ENCODE data around the gene MEIS3. TPM values are rescaled to one million over a fixed set of nuclear protein-coding genes. Genes with fewer than 3 reads are reported as not detected.

The MEIS3 gene
- total RNA-seq, 6 experiments from 2014 or later = 34.1 to 50.3 (median 46.3) TPM

DNA sequence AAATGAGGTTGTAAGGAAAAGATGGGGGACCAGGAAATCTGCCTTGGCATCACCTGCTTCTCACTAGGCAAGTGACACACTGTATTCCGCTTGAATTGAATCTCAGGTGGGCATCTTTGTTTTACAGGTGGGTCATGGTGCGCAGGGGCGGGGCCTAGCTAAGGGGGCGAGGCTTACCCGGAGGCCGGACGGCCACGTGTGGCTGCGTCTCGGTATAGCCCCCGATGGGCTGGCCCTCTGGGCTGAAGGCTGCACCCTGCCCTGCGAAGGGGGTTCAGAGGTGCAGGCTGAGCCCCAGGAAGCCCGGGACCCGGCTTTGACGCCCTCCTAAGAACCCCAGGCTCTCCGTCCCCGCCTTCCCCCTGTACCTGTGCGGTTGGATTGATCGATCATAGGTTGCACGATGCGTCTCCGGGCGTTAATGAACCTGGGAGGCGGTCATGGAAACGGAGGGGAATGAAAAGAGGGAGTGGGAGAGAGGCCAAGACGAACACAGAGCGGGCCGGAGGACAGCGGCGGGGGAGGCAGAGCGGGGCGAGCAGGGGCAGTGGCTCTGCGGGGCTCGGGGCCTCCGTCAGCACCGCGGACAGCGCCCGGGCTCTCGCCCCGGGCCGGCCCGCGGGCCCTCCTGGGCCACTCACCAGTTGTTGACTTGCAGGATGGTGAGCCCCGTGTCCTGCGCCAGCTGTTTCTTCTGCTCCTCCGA is 12.5 kb downstream of the MEIS3 start:
- H3K36me3 Mint-ChIP-seq (ENCODE audit: low read depth) = peaks cover 24% of the 10 kb centered on the region
- TF ChIP-seq, protein P1, sequence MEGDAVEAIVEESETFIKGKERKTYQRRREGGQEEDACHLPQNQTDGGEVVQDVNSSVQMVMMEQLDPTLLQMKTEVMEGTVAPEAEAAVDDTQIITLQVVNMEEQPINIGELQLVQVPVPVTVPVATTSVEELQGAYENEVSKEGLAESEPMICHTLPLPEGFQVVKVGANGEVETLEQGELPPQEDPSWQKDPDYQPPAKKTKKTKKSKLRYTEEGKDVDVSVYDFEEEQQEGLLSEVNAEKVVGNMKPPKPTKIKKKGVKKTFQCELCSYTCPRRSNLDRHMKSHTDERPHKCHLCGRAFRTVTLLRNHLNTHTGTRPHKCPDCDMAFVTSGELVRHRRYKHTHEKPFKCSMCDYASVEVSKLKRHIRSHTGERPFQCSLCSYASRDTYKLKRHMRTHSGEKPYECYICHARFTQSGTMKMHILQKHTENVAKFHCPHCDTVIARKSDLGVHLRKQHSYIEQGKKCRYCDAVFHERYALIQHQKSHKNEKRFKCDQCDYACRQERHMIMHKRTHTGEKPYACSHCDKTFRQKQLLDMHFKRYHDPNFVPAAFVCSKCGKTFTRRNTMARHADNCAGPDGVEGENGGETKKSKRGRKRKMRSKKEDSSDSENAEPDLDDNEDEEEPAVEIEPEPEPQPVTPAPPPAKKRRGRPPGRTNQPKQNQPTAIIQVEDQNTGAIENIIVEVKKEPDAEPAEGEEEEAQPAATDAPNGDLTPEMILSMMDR (IDR thresholded peaks at IDR 0.05) = no peak
- H3K9me3 Mint-ChIP-seq = no peaks in the 10 kb centered on the region
- DNase-seq = no peak
- no peaks in the 10 kb centered on the region; the same call in 1 of the 2 replicates for H3K4me1 Mint-ChIP-seq (ENCODE audit: low read depth)
- peaks cover 9% of the 10 kb centered on the region for H3K27me3 Mint-ChIP-seq (ENCODE audit: insufficient read depth)
- no peak overlapping the region for H3K4me3 Mint-ChIP-seq
- no peak overlapping the region for H3K27ac Mint-ChIP-seq

DNA sequence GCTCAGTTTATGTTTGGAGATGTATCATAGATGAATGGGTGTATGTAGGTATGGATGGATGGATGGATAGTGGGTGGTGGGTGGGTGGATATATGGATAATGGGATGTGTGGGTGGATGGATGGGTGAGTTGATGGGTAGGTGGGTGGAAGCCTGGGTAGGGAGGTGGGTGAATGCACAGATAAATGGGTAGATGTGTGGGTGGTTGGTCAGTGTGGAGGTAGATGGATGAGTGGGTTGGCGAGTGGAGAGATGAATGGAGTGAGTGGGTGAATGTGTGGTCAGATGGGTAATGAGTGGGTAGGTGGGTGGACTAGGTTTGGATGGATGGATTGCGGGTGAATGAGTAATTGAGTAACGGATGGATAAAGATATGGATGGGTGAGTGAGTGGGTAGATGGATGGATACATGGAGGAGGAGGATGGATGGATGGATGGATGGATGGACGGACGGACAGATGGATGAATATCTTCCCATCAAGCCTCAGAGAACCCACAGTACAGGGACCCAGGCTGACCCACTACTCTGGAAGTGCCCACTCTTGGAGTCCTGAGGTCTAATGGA is 13.4 kb downstream of the MEIS3 start:
- Mint-ChIP-seq H3K27me3 (ENCODE audit: insufficient read depth) (peaks cover 9% of the 10 kb centered on the region), H3K9me3 (no peaks in the 10 kb centered on the region), H3K4me3 (no peak overlapping the region), H3K36me3 (ENCODE audit: low read depth) (peaks cover 24% of the 10 kb centered on the region), H3K27ac (no peak overlapping the region), H3K4me1 (ENCODE audit: low read depth) (no peaks in the 10 kb centered on the region; the same call in 1 of the 2 replicates)
- TF ChIP-seq, protein P1 (IDR thresholded peaks at IDR 0.05) = no peak
- DNase-seq = no peak

DNA sequence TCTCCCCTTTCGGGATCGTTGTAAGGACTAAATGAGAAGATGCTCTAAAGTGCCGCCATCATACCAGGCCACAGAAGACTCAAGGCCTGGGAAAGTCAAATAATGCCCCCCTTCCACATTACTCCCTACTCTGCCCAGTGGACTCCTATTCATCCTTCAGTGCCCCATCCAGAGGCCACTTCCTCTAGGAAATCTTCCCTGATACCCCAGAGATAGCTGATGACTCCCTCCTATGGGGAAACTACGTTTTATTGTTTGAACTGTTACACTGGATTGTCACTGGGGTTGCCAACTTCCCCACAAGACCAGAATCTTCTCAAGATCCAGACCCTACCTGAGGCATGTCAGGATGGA is 14.2 kb downstream of the MEIS3 start:
- H3K36me3 Mint-ChIP-seq (ENCODE audit: low read depth) = peaks cover 24% of the 10 kb centered on the region
- H3K4me1 Mint-ChIP-seq (ENCODE audit: low read depth) = no peaks in the 10 kb centered on the region; the same call in 1 of the 2 replicates
- TF ChIP-seq, protein P1 (IDR thresholded peaks at IDR 0.05) = no peak
- DNase-seq = no peak
- no peak overlapping the region for H3K4me3 Mint-ChIP-seq
- peaks cover 7% of the 10 kb centered on the region for H3K27me3 Mint-ChIP-seq (ENCODE audit: insufficient read depth)
- no peaks in the 10 kb centered on the region for H3K9me3 Mint-ChIP-seq
- H3K27ac Mint-ChIP-seq = no peak overlapping the region

DNA sequence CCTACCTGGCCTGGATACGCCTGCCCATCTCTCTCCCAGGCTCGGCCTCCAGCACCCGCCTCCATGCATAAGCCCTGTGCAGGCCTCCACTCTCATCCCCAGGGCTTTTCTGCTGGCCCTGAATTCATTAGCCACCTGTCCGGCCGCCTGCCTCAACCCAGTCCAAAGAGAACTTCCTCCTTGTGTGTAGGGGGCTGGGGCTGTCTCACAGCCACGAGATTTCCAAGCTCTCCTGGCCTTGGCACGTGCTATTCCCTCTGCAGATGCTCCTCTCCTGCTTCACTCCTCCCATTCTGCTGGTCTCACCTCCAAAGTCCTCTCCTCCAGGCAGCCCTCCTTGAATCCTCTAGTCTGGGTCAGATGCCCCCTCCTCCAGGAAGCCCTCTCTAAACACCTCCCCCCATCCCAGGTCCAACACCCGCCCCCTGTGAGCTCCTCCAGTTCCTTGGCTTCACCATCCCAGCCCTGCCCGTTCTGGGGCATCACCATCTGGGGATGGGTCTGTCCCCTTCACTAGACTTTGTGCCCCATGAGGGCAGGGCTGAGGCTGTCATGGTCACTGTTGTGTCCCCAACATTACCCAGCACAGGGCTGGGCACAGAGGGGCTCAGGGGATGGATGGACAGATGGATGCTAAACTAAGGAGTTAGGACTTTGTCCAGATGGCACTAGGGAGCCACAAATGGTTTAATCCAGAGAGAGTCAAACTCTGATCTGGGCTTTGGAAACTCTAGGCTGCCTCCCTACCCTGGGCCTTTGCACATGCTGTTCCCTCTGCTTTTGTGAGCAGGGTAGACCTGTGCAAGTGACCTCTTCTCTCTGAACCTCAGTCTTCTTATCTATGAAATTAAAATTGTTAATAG is 14.8 kb downstream of the MEIS3 start:
- TF ChIP-seq, protein P1 (IDR thresholded peaks at IDR 0.05) = no peak
- Mint-ChIP-seq H3K36me3 (ENCODE audit: low read depth) (peaks cover 24% of the 10 kb centered on the region), H3K27me3 (ENCODE audit: insufficient read depth) (peaks cover 7% of the 10 kb centered on the region), H3K9me3 (no peaks in the 10 kb centered on the region), H3K4me3 (no peak overlapping the region), H3K27ac (no peak overlapping the region), H3K4me1 (ENCODE audit: low read depth) (no peaks in the 10 kb centered on the region; the same call in 1 of the 2 replicates)
- no peak for DNase-seq

DNA sequence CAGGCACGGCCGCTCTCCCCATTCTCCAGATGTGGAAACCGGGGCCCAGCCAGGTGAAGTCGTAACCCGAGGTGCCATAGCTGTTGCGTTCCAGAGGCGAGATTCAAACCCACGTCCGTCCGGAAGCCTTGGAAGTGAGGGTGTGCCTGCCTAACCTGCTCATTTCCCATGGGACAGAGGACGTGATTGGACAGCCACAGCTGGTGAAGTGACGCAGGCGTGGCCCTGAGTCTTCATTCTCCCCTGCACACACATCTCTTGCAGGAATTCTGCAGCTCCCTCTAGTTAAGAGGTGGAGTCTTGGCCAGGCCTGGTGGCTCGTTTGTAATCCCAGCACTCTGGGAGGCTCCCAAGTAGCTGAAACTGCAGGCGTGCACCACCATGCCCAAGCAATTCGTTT is 16.8 kb downstream of the MEIS3 start:
- no peaks in the 10 kb centered on the region for H3K9me3 Mint-ChIP-seq
- DNase-seq = no peak
- H3K4me1 Mint-ChIP-seq (ENCODE audit: low read depth) = no peaks in the 10 kb centered on the region
- H3K36me3 Mint-ChIP-seq (ENCODE audit: low read depth) = peaks cover 11% of the 10 kb centered on the region
- peaks cover 9% of the 10 kb centered on the region for H3K27me3 Mint-ChIP-seq (ENCODE audit: insufficient read depth)
- TF ChIP-seq, protein P1 (IDR thresholded peaks at IDR 0.05) = no peak
- no peak overlapping the region for H3K4me3 Mint-ChIP-seq
- H3K27ac Mint-ChIP-seq = no peak overlapping the region

Data from HFFc6 (cell line).